Cardiac septum (tissue), 1 donor: ENCODE results near the gene PLA2G4B. TPM values are rescaled to one million over a fixed set of nuclear protein-coding genes. Genes with fewer than 3 reads are reported as not detected.

ENCODE experiments used
- DNase-seq: peaks from one replicate; pipeline ENCODE4 v3.0.0-alpha.2; 2020; ENCODE audit warnings: low spot score
- intact Hi-C: fragments of 100-400 bp; cut with DNase I; formaldehyde crosslinking; loops from one replicate; pipeline ENCODE4 v1.14.0; 2022
- long read RNA-seq: library from polyadenylated mRNA; unstranded; transcript quantifications from one replicate; pipeline ENCODE4 v2.0.0, GENCODE V29; 2021
- total RNA-seq: library from RNA; stranded (reverse); fragmentation: NEBNext Ultra II Directional; extraction: Animal tissue kit (Norgen Biotek cat#: 25700); gene quantifications from one replicate; pipeline ENCODE4 v1.2.1, GENCODE V29; 2021
- donor health status: DM: no; HTN: no; CAD: no.

Gene PLA2G4B, protein sequence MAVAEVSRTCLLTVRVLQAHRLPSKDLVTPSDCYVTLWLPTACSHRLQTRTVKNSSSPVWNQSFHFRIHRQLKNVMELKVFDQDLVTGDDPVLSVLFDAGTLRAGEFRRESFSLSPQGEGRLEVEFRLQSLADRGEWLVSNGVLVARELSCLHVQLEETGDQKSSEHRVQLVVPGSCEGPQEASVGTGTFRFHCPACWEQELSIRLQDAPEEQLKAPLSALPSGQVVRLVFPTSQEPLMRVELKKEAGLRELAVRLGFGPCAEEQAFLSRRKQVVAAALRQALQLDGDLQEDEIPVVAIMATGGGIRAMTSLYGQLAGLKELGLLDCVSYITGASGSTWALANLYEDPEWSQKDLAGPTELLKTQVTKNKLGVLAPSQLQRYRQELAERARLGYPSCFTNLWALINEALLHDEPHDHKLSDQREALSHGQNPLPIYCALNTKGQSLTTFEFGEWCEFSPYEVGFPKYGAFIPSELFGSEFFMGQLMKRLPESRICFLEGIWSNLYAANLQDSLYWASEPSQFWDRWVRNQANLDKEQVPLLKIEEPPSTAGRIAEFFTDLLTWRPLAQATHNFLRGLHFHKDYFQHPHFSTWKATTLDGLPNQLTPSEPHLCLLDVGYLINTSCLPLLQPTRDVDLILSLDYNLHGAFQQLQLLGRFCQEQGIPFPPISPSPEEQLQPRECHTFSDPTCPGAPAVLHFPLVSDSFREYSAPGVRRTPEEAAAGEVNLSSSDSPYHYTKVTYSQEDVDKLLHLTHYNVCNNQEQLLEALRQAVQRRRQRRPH
- 3.4 TPM for total RNA-seq
- long read RNA-seq: 0 reads

DNA sequence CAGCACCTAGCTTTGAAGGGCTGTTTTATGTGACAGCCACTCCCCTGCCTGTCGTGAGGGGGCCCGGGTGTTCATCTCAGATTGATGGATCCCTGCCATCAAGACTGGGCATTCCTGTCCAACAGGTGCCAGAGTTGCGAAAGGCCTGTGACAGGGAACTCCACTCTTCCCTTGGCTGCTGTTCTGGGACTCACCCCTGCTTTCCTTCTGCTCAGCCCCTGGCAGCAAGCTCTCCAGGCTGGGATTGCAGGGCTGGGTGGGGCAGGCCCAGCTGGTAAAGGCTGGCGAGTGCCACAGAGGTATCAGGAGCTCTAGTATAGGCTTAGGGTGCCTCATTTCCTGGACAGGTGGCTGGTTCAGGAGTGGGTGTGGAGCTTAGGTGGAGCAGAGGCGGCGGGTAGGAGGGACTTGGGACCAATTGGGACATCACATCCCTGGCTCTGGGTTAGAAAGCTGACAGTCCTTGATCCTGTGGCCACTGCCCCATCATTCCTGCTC lies at the start of gene PLA2G4B:
Gene PLA2G4B (plus strand): TSS at position 448 of the 498 bp plus-strand sequence. CDS start 67 bp downstream, outside the sequence.
- DNase-seq: no peak
- intact Hi-C loops: no loop called here

DNA sequence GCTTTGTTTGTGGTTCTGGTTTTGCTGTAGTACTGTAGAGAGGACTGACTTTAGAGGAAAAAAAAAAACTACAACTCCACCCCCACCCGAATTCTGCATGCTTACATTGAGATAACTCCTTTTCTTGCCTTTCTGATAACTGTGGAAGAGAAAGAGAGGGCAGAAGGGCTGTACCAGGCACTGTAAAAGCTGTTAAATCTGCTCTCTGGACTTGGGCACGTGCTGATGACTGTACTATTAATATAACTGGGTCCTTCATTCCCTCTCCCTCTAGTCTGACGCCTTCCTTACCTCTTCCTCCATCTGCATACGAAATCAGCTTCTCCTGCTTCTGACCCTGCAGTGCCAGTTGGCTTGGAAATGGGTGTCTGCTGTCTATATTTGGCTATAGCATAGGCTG lies 49.4 kb upstream of the PLA2G4B start:
- intact Hi-C loops: no loop called here
- no peak for DNase-seq

DNA sequence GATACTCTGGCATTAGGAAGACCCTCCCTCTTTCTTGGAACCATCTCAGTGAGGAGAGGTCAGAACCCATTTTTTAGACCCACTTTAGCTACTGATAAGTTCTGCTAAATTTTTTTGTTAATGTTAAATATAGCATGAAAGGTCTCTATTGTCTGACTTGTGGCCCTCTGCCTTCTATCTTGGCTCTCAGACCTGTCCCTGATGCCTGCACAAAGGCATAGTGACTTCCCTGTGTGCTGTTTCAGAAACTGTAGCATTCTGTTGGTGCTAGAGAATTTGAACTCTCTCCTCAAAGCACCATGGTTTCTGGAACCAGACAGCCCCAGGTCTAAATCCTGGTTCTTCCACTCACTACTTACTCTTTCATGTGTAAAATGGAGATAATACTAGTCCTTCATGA lies 49.0 kb upstream of the PLA2G4B start:
- no peak for DNase-seq
- intact Hi-C loops: no loop called here

DNA sequence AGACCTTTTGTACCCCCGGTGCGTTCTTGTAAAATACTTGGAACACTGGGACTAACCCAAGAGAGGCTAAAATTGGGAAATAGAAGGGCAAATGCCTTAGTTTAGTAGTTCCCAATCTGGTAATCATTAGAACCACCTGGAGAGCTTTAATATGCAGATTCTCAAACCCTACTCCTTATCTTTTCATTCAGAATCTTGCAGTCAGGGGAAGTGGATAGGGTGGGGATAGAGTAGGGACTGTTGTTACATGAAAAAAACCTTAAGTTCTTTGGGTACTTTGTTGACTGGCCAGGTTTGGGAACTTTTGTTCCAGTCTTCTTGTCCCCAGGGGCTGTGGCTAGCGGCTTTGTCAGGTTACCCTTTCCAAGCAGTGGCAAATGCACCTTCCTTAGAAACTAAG lies 48.5 kb upstream of the PLA2G4B start:
- intact Hi-C loops: no loop called here
- DNase-seq: no peak

DNA sequence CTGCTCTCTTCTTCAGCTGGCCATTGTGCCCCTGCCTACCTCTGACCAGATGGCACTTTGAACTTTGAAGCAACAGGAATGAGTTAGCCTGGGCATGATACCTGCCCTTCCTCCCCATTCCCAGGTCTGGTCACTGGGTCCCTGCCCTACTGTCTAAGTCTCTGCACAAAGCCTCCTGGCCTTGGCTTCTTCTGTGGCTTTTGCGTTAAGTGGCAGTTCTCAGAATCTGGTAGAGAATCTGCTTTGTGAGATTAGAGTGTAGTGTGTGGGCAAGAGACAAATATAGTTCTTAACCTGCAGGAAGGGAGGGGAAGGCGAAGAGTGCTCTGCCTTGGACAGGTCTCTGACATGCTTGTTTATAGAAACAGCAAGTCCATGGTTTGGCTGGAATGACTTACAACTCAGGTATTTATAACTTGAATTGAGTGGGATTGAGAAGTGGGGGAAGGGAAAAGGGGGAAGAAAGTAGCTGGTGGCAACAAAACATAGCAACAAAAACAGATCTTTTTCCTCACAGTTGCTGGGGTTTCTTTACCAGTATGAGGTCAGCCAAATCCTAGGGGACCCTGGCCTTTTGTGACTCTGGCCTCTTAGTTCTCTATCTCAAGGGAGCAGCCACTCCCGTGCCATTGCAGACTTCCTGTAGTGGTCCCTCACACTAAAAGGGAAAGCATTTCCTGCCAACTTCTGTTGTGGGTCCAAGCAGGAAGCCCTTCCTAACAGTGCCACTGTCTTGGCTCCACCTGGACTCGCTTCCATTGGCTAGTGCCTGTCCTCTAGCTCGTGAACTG lies 47.7 kb upstream of the PLA2G4B start:
- intact Hi-C loops: no loop called here
- no peak for DNase-seq

DNA sequence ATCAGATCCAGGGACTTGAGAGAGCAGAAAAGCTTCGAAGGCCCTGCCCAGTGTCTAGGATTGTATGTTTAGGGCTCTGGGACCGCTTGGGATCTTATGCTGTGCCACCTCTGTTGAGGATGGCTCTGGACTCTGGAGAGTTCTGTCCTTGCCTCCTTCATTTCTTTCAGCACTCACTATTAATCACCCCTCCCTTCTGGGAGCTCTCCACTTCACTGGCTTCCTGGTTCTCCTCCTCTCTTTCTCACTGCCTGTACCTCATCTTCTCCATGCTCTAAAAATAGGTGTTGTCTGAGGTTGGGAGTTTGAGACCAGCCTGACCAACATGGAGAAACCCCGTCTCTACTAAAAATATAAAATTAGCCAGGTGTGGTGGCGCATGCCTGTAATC lies 47.1 kb upstream of the PLA2G4B start:
- intact Hi-C loops: no loop called here
- DNase-seq: no peak

DNA sequence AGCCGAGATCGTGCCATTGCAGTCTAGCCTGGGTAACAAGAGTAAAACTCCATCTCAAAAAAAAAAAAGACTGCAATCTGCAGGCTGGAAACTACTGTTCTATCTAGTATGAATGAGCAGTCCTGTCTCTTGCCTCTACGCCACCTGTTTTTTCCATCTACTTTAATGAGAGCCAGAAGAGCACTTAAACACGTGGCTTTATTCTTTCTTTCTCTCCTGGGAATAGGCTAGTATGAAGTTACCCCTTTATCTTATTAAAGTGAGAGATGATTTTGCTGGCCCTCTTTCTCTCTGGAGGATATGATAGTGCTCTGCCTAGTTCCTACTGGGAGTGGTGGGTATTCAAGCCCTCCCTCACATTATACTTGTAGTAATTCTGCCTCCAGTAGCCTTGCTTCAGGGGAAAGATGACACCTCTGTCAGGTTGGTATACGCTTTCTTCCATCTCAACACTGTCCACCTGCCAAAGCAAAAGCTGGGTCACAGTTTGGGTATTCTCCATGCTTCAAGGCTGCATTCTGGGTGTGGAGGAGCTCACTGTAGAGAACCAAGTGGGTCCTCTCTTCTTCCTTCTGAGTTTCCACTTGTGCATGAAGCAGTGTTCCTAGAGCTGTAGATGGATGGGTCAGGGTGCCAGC lies 46.5 kb upstream of the PLA2G4B start:
- no peak for DNase-seq
- intact Hi-C loops: no loop called here

DNA sequence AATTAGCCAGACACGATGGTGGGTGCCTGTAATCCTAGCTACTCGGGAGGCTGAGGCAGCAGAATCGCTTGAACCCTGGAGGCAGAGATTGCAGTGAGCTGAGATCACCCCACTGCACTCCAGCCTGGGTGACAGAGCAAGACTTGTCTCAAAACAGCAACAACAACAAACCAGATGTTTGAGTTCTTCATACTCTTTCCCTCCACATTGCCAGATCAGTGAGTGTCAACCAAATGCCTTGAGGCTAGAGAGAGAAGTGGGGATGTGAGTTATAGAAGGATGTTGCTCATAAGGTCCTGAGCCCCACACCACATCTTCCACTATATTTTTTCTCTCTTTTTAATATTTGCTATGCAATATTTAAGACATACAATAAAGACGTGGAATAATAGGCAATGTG lies 44.6 kb upstream of the PLA2G4B start:
- intact Hi-C loops: no loop called here
- no peak for DNase-seq

DNA sequence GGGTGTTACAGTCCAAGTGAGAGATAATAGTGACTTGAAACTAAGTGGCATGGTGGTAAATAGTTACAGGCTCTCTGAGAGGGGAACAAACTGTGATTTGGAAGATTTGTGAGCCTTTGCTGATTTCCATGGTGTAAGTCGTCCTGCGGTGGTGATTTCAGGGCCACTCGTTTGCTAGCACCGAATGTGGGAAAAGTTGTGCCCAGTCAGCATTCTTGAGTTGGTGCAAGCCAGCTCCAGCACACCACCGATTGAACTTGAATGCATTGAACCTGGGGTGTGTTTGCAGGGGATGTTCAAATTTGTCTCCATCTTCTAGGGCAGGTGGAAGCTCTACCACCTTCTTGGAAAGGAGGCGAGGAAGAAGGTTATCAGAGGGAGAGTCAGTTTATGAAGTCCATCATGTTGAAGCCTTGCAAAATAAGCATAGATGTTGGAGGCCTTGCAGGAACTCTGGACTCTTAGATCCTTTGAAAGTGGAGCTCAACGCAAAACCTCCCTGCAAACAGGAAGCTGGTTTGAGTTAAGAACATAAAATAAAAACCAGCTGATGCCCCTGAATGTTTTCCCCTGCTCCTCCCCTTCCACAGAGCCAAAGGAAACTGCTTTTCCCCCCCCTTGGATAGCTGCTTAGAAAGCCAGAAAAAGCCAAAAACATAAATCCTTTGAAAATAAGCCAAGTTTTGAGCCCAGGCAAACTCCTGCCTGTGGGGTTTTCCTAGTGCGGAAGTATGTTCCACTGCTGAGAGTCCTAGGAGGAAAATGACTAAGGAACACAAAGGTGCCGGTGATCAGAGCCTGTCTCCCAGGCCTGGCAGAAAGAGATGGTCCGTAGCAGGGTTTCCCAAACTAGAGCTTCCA lies 42.4 kb upstream of the PLA2G4B start:
- intact Hi-C loops: no loop called here
- no peak for DNase-seq

DNA sequence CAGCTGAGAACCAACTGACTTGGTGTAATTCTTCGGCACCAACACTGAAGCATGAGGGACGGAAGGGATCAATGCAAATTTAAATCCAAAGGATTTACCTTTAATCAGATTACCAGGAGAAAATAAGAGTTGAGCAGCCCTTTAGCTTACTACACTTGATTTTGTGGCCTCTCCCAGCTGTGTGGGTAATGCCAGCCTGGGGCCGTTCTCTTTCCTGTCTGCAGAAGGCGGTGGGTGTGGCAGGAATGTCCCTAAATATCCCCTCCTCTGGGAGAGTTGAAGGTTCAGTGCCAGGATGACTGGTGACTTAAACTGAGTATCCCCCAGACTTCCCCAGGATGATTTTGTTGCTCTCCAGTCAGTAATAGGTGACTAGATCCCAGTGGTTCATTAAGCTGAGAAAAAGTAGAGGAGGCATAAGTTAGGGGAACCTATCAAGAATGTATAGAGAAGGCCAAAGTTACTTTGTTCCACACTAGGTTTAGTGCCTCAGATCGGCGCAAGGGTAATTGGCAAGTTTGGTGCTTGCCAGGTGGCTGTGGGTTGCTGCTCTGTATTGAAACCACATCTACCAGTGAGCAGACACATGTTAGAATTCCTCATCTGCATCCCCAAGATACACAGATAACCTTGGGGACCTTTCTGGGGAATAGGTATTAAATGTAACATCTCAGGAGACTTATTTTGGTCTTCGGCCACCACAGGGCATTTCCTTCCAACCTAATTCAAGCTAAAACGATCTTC lies 41.3 kb upstream of the PLA2G4B start:
- DNase-seq: no peak
- intact Hi-C loops: no loop called here

DNA sequence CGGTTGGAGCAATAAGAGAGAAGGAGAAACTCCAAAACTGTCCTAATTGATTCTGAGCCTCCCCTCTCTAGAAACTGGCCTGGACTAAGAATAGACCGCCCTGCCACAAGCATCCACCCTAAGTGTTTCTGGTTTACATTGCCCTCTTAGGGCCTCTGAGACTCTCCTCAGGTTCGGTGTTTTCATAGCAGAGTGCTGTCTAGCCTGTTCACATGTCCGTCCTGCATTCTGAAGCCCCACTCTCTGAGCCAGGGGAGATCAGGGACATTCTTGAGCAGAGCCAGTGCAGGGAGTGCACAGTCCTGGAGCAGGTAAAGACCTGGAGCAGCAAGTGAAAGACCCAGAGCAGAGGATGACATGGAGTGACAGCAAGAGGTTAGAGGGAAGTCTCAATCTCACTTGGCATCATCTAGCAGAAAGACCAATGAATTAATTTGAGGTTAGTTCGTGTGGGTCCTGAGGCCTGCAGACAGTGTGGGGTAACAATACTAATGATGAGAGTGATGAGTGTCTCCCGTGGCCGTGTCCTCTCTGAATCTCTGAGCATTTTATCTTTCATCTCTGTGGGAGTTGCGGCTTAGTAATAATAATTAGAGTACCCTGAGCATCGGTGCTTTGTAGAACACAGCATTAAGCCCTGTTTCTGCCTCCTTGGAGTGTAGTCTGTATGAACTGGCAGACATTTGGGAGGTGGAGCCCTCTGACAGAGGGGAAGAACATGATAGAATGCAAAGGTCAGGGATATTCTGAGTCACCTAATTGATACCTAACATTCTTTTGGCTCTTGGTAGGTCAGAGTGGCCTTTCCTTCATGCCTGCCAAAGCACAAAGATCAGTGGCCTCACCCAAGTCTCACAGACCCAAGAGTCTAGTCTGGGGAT lies 39.8 kb upstream of the PLA2G4B start:
- intact Hi-C loops: no loop called here
- DNase-seq: no peak

DNA sequence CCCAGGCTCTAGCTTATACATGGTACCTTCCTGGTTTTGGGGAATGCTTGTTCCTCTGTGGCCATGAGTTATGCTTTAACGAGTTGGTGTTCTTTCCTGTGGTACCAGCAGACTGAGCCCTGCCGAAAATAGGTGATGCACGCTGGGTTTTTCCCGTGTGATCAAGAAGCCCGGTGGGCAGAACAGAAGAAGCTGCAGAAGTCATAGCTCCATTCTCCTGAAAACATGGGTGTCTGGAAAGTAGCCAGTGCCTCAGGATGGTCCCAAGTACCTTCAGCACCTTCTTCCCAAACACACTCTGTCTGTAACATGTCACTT lies 39.2 kb upstream of the PLA2G4B start:
- no peak for DNase-seq
- intact Hi-C loops: no loop called here

DNA sequence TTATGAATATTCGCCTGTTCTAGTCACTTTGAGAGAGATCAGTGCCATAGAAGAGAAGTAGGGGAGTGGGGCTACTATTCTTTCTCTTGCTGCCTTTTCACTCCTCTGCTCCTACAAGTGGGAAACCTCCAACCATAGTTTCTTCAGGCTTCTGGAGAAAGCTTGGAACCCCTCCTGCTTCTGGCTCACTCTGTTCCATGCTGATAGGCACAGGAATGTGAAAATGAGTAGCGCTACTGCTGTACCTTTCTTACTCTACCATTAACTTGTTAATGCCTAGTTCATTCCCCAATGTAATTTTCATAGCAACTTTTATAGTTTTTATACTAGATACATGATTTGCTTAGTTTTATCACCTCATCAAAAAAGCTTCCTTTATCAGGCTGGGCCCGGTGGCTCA lies 37.5 kb upstream of the PLA2G4B start:
- no peak for DNase-seq
- intact Hi-C loops: no loop called here

DNA sequence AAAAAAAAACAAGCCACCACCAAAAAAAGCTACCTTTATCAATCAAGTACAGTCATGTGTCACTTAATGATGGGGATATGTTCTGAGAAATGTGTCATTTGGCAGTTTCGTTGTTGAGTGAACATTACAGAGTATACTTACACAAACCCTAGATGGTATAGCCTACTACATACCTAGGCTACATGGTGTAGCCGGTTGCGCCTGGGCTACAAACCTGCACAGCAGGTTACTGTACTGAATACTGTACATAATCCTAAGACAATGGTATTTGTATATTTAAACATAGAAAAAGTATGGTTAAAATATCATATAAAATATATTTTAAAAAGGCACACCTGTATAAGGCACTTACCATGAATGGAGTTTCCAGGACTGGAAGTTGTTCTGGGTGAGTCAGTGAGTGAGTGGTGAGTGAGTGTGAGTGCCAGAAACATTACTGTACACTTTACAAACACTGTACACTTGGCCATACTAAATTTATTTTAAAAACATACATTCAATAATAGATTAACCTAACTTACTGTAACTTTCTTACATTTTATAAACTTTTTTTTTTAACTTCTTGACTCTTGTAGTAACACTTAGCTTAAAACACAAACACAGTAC lies 36.7 kb upstream of the PLA2G4B start:
- DNase-seq: no peak
- intact Hi-C loops: no loop called here

DNA sequence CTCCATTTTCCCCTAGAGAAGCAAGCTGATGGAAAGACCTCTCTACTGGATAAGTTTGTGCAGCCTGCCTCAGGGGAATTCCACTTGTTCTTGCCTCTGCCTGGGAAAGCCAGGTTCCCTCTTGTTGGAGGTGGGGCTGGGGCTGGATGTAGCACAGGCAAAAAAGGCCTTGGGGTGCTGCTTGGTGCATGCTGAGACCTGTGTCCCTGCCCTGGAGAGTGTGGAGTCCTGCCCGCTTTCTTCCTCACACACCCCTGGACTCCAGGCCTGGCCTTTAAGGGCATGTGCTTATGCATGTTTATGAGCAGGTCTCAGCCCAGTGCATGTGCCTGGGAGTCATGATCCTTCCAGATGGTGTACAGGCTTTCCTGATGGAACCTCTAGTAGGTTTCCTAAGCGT lies 34.3 kb upstream of the PLA2G4B start:
- DNase-seq: peak; percentile 57

DNA sequence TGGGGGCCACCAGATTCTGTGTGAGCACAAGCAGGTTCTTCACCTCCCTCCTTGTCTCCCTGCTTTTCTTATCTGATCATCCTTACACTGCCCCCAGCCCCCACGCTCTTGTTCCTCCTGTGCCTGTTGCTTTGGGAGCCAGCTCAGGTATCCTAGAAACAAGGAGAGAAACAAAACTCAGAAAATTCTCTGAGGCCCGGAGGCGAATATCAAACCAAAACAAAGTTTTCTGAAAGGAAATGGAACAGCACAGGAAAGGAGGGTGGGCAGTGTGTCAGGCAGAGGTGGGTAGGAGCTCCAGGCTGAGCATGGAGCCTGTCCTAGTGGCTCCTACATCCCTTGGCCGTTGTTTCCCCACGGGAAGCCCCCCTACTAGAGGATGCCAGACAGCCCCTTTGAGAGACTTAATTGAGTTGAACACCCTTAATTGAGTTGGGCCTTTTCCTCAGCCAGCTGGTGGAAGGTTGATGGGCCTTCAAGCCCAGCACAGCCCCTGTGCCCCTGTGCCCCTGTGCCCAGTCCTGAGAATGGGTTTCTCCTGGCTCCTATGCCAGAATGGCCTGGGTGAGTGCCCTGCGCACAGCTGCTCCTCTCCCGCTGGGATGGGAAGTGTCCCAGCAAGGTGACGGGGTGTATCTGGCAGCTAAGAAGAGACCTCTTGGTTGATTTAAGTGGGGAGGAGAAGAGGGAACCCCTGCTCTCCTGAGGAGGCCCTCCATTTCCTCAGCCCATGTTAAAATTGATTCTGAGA lies 33.6 kb upstream of the PLA2G4B start:
- intact Hi-C loops: no loop called here
- peak; percentile 27 for DNase-seq

More for the DNA sequence above, 34.3 kb upstream of the PLA2G4B start:
- intact Hi-C loops: no loop called here
